Smooth muscle cell (in vitro differentiated cells): ENCODE data around the gene BTBD9. TPM values are rescaled to one million over a fixed set of nuclear protein-coding genes. Genes with fewer than 3 reads are reported as not detected.

Source experiments
- DNase-seq: peaks from one replicate; lab custom pipeline; 2025; ENCODE audit not compliant: unreplicated experiment; lab: John Stamatoyannopoulos, UW
- H2AFZ ChIP-seq: fragments of 200-600 bp; sonication (generic); 2 replicates; pipeline ENCODE4 v1.6.0; 2016; ENCODE audit warnings: antibody characterized with exemption, low read depth, mild to moderate bottlenecking
- H3F3A ChIP-seq: fragments of 200-600 bp; sonication (generic); 2 replicates; pipeline ENCODE4 v1.6.0; 2017; ENCODE audit warnings: antibody characterized with exemption, low read depth
- H3K27ac ChIP-seq: fragments of 200-600 bp; sonication (generic); 2 replicates; pipeline ENCODE4 v1.5.1; 2016; ENCODE audit warnings: low read depth, mild to moderate bottlenecking
- H3K27me3 ChIP-seq: fragments of 200-600 bp; sonication (generic); 2 replicates; pipeline ENCODE4 v1.6.1; 2016; ENCODE audit warnings: low read depth, mild to moderate bottlenecking
- H3K36me3 ChIP-seq: fragments of 200-600 bp; sonication (generic); 2 replicates; pipeline ENCODE4 v1.5.1; 2016; ENCODE audit warnings: low read depth
- H3K4me1 ChIP-seq: fragments of 200-600 bp; sonication (generic); 2 replicates; pipeline ENCODE4 v1.5.1; 2016; ENCODE audit warnings: low read depth
- H3K4me2 ChIP-seq: fragments of 200-600 bp; sonication (generic); 2 replicates; pipeline ENCODE4 v1.6.0; 2016; ENCODE audit warnings: mild to moderate bottlenecking
- H3K4me3 ChIP-seq: fragments of 200-600 bp; sonication (generic); 2 replicates; pipeline ENCODE4 v1.5.1; 2016; ENCODE audit warnings: mild to moderate bottlenecking
- H3K79me2 ChIP-seq: fragments of 200-600 bp; sonication (generic); 2 replicates; pipeline ENCODE4 v1.6.0; 2016; ENCODE audit warnings: low read depth, mild to moderate bottlenecking
- H3K9ac ChIP-seq: fragments of 200-600 bp; sonication (generic); 2 replicates; pipeline ENCODE4 v1.6.0; 2016; ENCODE audit warnings: low read depth
- H3K9me3 ChIP-seq: fragments of 200-600 bp; sonication (generic); replicated peaks from 2 replicates; pipeline ENCODE4 v1.5.1; 2016; ENCODE audit warnings: low read depth
- H4K20me1 ChIP-seq: fragments of 200-600 bp; sonication (generic); 2 replicates; pipeline ENCODE4 v1.6.0; 2016; ENCODE audit warnings: low read depth
- CTCF ChIP-seq: fragments of 200-600 bp; sonication (generic); IDR thresholded peaks from 2 replicates; pipeline ENCODE4 v1.5.1; 2017; ENCODE audit warnings: borderline replicate concordance, mild to moderate bottlenecking, antibody characterized with exemption; ENCODE audit not compliant: insufficient read depth, poor library complexity, severe bottlenecking
- WGBS: methylation state at CpG from one replicate; pipeline ENCODE4 v1.1.7; 2016; ENCODE audit warnings: low lambda C conversion rate; 5-methylcytosine and 5-hydroxymethylcytosine counted together
- polyA plus RNA-seq: library from polyadenylated mRNA; unstranded; fragments of >200 nt; fragmentation: Nextera tagmentation; extraction: Ambion mirVana; gene quantifications from 2 replicates; pipeline ENCODE4 v1.2.1, GENCODE V29; 2016
- total RNA-seq: library from RNA; depleted of rRNA; stranded (reverse); fragments of >200 nt; gene quantifications from 2 replicates; pipeline ENCODE4 v1.2.3, GENCODE V29; 2014

BTBD9 gene
- total and polyA plus RNA-seq, 2 experiments from 2014 or later: 5.6 to 12.5 TPM

GRCh38 chr6:38271081-38271480 is 368.6 kb downstream of the BTBD9 start:
- no peak overlapping the region for H3K4me3 ChIP-seq
- H3K79me2 ChIP-seq: no peaks in the 10 kb centered on the region
- no peak overlapping the region for H2AFZ ChIP-seq
- TF ChIP-seq CTCF: no peak
- H3K9me3 ChIP-seq: no peaks in the 10 kb centered on the region
- H3K4me2 ChIP-seq: peak overlapping the region; percentile 44
- no peaks in the 10 kb centered on the region for H3K27me3 ChIP-seq
- H4K20me1 ChIP-seq: no peaks in the 10 kb centered on the region
- no peak overlapping the region for H3K9ac ChIP-seq
- H3K27ac ChIP-seq: peak overlapping the region; percentile 38
- H3K36me3 ChIP-seq: no peaks in the 10 kb centered on the region
- H3F3A ChIP-seq: no peaks in the 10 kb centered on the region
- H3K4me1 ChIP-seq: peaks cover 9% of the 10 kb centered on the region
- no peak for DNase-seq

- DNase-seq: no peak
- no peak overlapping the region for H2AFZ ChIP-seq
- no peak overlapping the region for H3K9ac ChIP-seq
- TF ChIP-seq CTCF: no peak
- H3K27ac ChIP-seq: peak overlapping the region; percentile 38
- no peaks in the 10 kb centered on the region for H3K27me3 ChIP-seq
- no peaks in the 10 kb centered on the region for H3K79me2 ChIP-seq
- no peaks in the 10 kb centered on the region for H3F3A ChIP-seq
- peaks cover 9% of the 10 kb centered on the region for H3K4me1 ChIP-seq
- no peaks in the 10 kb centered on the region for H3K36me3 ChIP-seq
- no peak overlapping the region for H3K4me2 ChIP-seq
- 79% methylated on average over 1 of the region's 1 CpG for WGBS
- H4K20me1 ChIP-seq: no peaks in the 10 kb centered on the region
- no peaks in the 10 kb centered on the region for H3K9me3 ChIP-seq
- H3K4me3 ChIP-seq: no peak overlapping the region
Measured at GRCh38 chr6:38270367-38270766, 369.4 kb downstream of the BTBD9 start.

GRCh38 chr6:38269461-38270172 is 370.1 kb downstream of the BTBD9 start:
- no peak overlapping the region for H3K4me2 ChIP-seq
- H3K27ac ChIP-seq: no peak overlapping the region
- H3F3A ChIP-seq: no peaks in the 10 kb centered on the region
- no peak for TF ChIP-seq CTCF
- peaks cover 13% of the 10 kb centered on the region for H3K4me1 ChIP-seq
- H3K4me3 ChIP-seq: no peak overlapping the region
- no peak overlapping the region for H3K9ac ChIP-seq
- WGBS: 72% methylated on average over 9 of the region's 9 CpGs
- H3K79me2 ChIP-seq: no peaks in the 10 kb centered on the region
- DNase-seq: no peak
- H3K9me3 ChIP-seq: no peaks in the 10 kb centered on the region
- H2AFZ ChIP-seq: no peak overlapping the region
- H3K36me3 ChIP-seq: no peaks in the 10 kb centered on the region
- H3K27me3 ChIP-seq: no peaks in the 10 kb centered on the region
- no peaks in the 10 kb centered on the region for H4K20me1 ChIP-seq

- no peaks in the 10 kb centered on the region for H3K79me2 ChIP-seq
Measured at GRCh38 chr6:38268342-38268741, 371.4 kb downstream of the BTBD9 start.

More at GRCh38 chr6:38268342-38268741, 371.4 kb downstream of the BTBD9 start:
- 93% methylated on average over 4 of the region's 4 CpGs for WGBS
- TF ChIP-seq CTCF: no peak
- no peaks in the 10 kb centered on the region for H4K20me1 ChIP-seq
- H3K4me3 ChIP-seq: no peak overlapping the region
- H3F3A ChIP-seq: no peaks in the 10 kb centered on the region
- H3K9ac ChIP-seq: no peak overlapping the region
- H3K36me3 ChIP-seq: no peaks in the 10 kb centered on the region
- no peak overlapping the region for H2AFZ ChIP-seq
- no peak overlapping the region for H3K4me2 ChIP-seq
- DNase-seq: no peak
- no peak overlapping the region for H3K27ac ChIP-seq
- H3K27me3 ChIP-seq: no peaks in the 10 kb centered on the region
- no peaks in the 10 kb centered on the region for H3K9me3 ChIP-seq
- H3K4me1 ChIP-seq: peaks cover 13% of the 10 kb centered on the region
